Effector memory CD8-positive, alpha-beta T cell (primary cell): ENCODE measurements around the gene VSIG2.
A peak's percentile ranks its signal among the peaks of the same experiment; 100 is the strongest.
"Not testable (repeated sequence)": the region's sequence is repeated elsewhere in the genome, so short reads cannot be mapped to it uniquely, and the experiment has no call there.

Source experiments
- ATAC-seq: fragments of 150-1000 bp; cut with Tn5 transposase; replicated peaks from 2 replicates; pipeline ENCODE4 v1.10.0; 2021; ENCODE audit warnings: mild to moderate bottlenecking, moderate library complexity
- DNase-seq, 3 experiments: peaks; one replicate each; pipeline ENCODE4 v3.0.0; 2021
- H3K27ac Mint-ChIP-seq, 2 donors: one replicate each; pipeline ENCODE4 v1.8.0; 2022; ENCODE audit warnings: mild to moderate bottlenecking in 2 of 2, mixed read lengths in 2 of 2, moderate library complexity in 2 of 2
- H3K27me3 Mint-ChIP-seq, 2 donors: one replicate each; pipeline ENCODE4 v1.8.0; 2022; ENCODE audit warnings: mixed read lengths in 2 of 2
- H3K36me3 Mint-ChIP-seq: one replicate; pipeline ENCODE4 v1.8.0; 2022; ENCODE audit warnings: mild to moderate bottlenecking, moderate library complexity, mixed read lengths; ENCODE audit not compliant: insufficient read depth
- H3K4me1 Mint-ChIP-seq, 2 donors: one replicate each; pipeline ENCODE4 v1.8.0; 2022; ENCODE audit warnings: low read depth in 2 of 2, mixed read lengths in 2 of 2
- H3K4me3 Mint-ChIP-seq, 2 donors: one replicate each; pipeline ENCODE4 v1.8.0; 2022; ENCODE audit warnings: mild to moderate bottlenecking in 2 of 2, mixed read lengths in 2 of 2, moderate library complexity in 2 of 2
- H3K9me3 Mint-ChIP-seq, 2 donors: one replicate each; pipeline ENCODE4 v1.8.0; 2022; ENCODE audit warnings: mixed read lengths in 2 of 2

VSIG2 gene

DNA sequence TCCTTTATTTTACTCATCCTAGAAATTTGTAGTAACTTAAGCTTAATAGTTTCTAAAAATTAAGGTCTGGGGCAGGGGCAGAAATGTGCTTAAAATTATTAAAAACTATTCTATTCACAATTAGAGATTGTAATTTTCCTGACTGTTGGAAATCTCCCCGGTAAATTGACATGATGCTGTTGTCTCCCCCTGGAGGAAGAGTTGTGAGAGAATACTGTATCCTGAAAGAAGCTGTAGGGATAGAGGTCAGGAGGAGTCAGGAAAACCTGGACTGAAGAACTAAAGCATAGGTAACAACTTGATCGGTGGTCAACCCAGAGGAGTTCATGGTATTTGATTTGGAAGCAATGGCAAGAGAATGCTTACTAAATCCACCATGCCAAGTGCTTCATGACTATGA, 26.2 kb upstream of the VSIG2 start:
- no peaks in the 10 kb centered on the region for H3K36me3 Mint-ChIP-seq
- DNase-seq (no peak), ATAC-seq (no peak)
- H3K4me1 Mint-ChIP-seq: peaks cover 7 to 25% of the 10 kb centered on the region in 2 donors
- H3K9me3 Mint-ChIP-seq: no peaks in the 10 kb centered on the region
- H3K27me3 Mint-ChIP-seq: no peaks in the 10 kb centered on the region
- no peak overlapping the region for H3K27ac Mint-ChIP-seq
- H3K4me3 Mint-ChIP-seq: no peak overlapping the region

GRCh38 chr11:124776865-124777645, 25.0 kb upstream of the VSIG2 start:
- H3K36me3 Mint-ChIP-seq: peaks cover 5% of the 10 kb centered on the region
- no peaks in the 10 kb centered on the region for H3K27me3 Mint-ChIP-seq
- peak overlapping the region; percentile 42 to 57 for H3K27ac Mint-ChIP-seq
- DNase-seq: no peak
- no peaks in the 10 kb centered on the region for H3K9me3 Mint-ChIP-seq
- peaks cover 7 to 25% of the 10 kb centered on the region in 2 donors for H3K4me1 Mint-ChIP-seq
- peak; percentile 26 for ATAC-seq
- no peak overlapping the region for H3K4me3 Mint-ChIP-seq

DNA sequence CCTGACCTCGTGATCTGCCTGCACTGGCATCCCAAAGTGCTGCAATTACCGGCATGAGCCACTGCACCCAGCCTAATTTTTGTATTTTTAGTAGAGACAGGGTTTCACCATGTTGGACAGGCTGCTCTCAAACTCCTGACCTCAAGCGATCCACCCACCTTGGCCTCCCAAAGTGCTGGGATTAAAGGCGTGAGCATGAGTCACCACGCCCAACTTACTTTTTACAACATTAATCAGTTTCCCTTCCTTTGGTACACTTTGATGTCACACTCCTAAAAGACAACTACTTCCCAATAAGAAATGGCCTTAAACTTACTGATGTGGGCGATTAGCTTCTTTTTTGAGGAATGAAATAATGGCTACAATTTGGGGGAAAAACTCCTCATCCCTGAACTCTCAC, 18.9 kb upstream of the VSIG2 start:
- H3K36me3 Mint-ChIP-seq: peaks cover 27% of the 10 kb centered on the region
- ATAC-seq: not testable (repeated sequence)

DNA sequence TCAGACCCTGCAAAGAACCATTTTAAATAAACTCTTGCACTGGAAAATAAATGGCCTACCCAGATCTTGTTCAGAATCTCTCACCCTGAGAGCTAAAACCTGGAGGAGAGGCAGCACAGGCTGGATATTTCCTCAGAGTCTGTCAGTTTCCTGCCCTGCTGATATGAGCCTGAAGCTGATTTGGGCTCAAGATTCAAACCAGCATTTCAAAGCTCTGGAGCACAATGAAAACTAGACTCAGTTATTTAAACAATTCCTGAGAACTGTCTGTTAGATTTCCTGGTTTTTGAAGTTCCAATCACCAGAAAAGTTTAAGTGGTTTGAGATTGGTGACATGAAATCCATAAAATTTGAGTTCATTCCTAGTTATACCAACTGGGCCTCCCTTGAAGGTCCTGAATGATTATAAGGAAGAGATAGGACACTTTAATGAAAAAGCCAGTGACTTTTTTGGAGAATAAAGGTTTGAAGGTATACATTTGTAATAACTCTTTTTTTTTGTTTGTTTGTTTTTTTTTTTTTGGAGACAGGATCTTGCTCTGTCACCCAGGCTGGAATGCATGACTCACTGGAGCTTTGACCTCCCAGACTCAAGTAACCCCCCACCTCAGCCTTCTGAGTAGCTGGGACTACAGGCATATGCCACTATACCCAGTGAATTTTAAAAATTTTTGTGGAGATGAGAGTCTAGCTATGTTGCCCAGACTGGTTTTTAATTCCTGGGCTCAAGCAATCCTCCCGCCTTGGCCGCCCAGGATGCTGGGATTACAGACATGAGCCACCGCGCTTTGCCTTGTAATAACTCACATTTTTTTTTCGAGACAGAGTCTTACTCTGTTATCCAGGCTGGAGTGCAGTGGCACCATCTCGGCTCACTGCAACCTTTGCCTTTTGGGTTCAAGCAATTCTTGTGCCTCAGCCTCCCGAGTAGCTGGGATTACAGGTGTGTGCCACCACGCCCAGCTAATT, 18.0 kb upstream of the VSIG2 start:
- peaks cover 0 to 4% of the 10 kb centered on the region in 2 donors for H3K4me1 Mint-ChIP-seq
- peaks cover 30% of the 10 kb centered on the region for H3K36me3 Mint-ChIP-seq
- DNase-seq (no peak), ATAC-seq (no peak)
- H3K4me3 Mint-ChIP-seq: no peak overlapping the region
- no peaks in the 10 kb centered on the region for H3K27me3 Mint-ChIP-seq
- H3K27ac Mint-ChIP-seq: no peak overlapping the region
- no peaks in the 10 kb centered on the region for H3K9me3 Mint-ChIP-seq

More for the DNA sequence above, 18.9 kb upstream of the VSIG2 start:
- not testable (repeated sequence) for H3K27me3 Mint-ChIP-seq, H3K27ac Mint-ChIP-seq, H3K4me1 Mint-ChIP-seq, H3K9me3 Mint-ChIP-seq, H3K4me3 Mint-ChIP-seq, DNase-seq

- ATAC-seq: no peak
- no peak for DNase-seq
- peaks cover 30% of the 10 kb centered on the region for H3K36me3 Mint-ChIP-seq
- H3K4me1 Mint-ChIP-seq: no peaks in the 10 kb centered on the region
- H3K9me3 Mint-ChIP-seq: no peaks in the 10 kb centered on the region
- no peak overlapping the region for H3K27ac Mint-ChIP-seq
- H3K27me3 Mint-ChIP-seq: no peaks in the 10 kb centered on the region
- H3K4me3 Mint-ChIP-seq: no peak overlapping the region
These were observed 16.9 kb upstream of the VSIG2 start for GRCh38 chr11:124768914-124769313.

GRCh38 chr11:124766156-124766555, 14.1 kb upstream of the VSIG2 start:
- no peak overlapping the region for H3K4me3 Mint-ChIP-seq
- no peak overlapping the region for H3K27ac Mint-ChIP-seq
- DNase-seq (no peak), ATAC-seq (no peak)
- peaks cover 25% of the 10 kb centered on the region for H3K36me3 Mint-ChIP-seq
- peaks cover 0 to 13% of the 10 kb centered on the region in 2 donors for H3K27me3 Mint-ChIP-seq
- H3K9me3 Mint-ChIP-seq: no peaks in the 10 kb centered on the region
- peaks cover 4% of the 10 kb centered on the region in 2 donors for H3K4me1 Mint-ChIP-seq

DNA sequence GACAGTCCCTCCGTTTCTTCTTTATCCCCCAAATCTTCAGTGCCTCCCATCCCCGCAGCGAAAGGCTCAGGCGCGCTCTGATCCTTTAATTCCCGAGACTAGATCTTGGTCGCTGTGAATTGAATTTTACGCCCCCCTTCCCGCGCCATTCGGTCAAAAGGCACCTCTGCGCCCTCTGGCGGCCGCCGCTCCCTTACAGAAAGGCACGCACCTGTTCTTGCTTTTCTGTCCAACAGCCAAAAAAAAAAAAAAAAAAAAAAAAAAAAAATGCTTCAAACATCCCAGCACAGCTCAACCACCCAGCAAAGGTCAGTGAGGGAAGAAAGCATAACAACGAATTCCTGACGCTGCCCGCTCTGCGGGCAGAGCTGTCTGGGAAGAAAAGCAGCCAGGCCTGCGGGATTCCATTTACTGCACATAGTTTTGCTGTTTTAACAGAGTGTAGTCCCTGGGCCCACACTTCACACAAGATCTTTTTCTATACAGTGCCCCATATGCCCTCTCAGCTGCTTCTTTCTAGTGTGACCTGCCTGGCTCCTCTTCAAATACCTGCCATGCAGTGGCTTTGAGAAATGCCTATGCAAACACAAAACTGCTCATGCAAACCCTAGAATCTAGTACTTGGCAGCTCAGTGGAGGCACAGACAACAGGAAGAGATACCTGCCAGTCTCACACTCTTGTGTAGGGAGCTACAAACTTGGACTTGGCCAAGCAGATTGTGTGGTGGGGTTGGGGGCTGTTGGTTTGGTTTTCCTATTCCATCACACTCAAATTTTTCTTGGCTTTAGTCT, 11.3 kb upstream of the VSIG2 start:
- peaks cover 25 to 41% of the 10 kb centered on the region in 2 donors for H3K27me3 Mint-ChIP-seq
- ATAC-seq: peak; percentile 57
- peak overlapping the region in 1 of 2 donors; percentile 4 for H3K27ac Mint-ChIP-seq
- H3K4me1 Mint-ChIP-seq: peaks cover 8 to 10% of the 10 kb centered on the region in 2 donors
- H3K36me3 Mint-ChIP-seq: peaks cover 11% of the 10 kb centered on the region
- H3K4me3 Mint-ChIP-seq: peak overlapping the region; percentile 85 to 90
- H3K9me3 Mint-ChIP-seq: no peaks in the 10 kb centered on the region
- DNase-seq: peak; percentile 83 to 87 (median 84)

- H3K36me3 Mint-ChIP-seq: peaks cover 11% of the 10 kb centered on the region
- ATAC-seq (peak; percentile 30), DNase-seq (no peak)
- peak overlapping the region in 1 of 2 donors; percentile 4 for H3K27ac Mint-ChIP-seq
- H3K27me3 Mint-ChIP-seq: peaks cover 32 to 48% of the 10 kb centered on the region in 2 donors
- peaks cover 11 to 12% of the 10 kb centered on the region in 2 donors for H3K4me1 Mint-ChIP-seq
- peak overlapping the region; percentile 85 to 90 for H3K4me3 Mint-ChIP-seq
- H3K9me3 Mint-ChIP-seq: no peaks in the 10 kb centered on the region
These were observed 10.6 kb upstream of the VSIG2 start for GRCh38 chr11:124762624-124763155.

DNA sequence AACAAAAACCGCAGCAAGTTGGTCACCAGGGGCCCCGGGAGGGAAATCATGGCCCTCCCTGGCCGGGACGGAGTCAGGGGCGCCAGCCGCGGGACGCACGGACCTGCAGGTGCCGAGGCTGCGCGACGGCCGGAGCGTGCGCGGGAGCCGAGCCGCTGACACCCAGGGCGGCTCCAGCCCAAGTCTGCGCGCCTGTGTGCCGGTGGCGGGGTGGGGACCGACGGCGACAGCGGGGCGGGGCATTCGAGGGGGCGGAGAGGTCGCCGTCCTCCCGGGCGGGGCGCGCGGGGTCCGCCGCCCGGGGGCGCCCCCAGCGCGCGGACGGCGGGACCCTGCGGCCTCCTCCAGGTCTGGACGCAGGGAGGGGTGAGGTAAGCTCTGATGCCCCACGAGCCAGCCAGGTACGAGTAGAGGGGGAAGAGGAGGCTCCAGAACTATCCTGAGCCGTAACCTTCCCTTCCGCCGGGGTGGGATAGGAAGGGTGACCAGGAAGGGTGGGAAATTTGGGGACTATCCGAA, 10.1 kb upstream of the VSIG2 start, which contains the start of gene ESAM:
Gene ESAM, minus strand, starts transcription at position 186 of the 519 bp plus-strand sequence. Its CDS starts 136 bp downstream, at position 50.
- Mint-ChIP-seq H3K9me3 (no peaks in the 10 kb centered on the region), H3K27ac (peak within 1 kb of the TSS in 1 of 2 donors; percentile 4), H3K36me3 (peaks cover 11% of the 10 kb centered on the region), H3K4me3 (peak within 1 kb of the TSS; percentile 85 to 90), H3K4me1 (peaks cover 11 to 12% of the 10 kb centered on the region in 2 donors), H3K27me3 (peaks cover 37 to 53% of the 10 kb centered on the region in 2 donors)
- DNase-seq (peak; percentile 57 to 60 (median 58)), ATAC-seq (peak; percentile 75)

DNA sequence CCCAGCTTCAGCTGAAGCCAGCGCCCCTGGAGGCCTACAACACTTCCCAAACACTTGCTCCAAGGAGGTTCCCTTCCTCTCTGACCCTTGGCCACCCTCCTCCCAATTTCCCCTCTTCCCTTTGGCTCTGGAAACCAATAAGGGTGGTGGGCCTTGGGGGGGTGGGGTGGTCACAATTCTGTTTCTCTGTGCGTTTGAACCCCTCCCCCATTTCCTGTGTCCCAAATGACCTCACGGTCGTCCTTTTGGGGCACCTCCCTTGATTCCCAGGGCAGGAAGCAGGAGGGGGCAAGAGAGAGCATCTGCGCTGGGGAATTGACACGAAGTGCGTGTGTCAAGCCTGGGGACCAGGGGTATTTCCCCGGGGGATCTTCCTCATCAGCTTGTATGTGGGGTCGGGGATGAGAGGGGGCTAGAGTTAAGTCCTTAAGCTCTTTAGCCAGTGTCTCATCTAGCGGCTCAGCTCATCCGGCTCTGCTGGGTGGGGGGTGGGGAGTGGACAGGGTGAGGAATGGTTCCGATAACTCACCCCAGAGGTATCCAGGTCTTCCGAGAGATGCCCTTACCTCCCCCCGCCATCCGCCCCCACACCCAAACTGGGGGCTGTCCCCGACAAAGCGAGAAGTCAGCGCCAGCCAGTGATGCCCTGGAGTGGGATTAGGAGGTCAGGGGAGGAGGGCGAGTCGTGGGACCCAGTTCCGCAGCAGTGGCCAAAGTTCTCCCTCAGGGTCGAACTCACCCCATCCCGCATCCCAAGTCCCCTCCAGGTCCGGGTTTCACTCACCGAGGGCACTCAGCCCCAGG, 9.4 kb upstream of the VSIG2 start:
- Mint-ChIP-seq H3K27ac (no peak overlapping the region), H3K4me3 (peak overlapping the region; percentile 85 to 90), H3K9me3 (no peaks in the 10 kb centered on the region), H3K4me1 (peaks cover 11 to 12% of the 10 kb centered on the region in 2 donors), H3K27me3 (peaks cover 44 to 59% of the 10 kb centered on the region in 2 donors), H3K36me3 (peaks cover 11% of the 10 kb centered on the region)
- DNase-seq (no peak), ATAC-seq (no peak)

DNA sequence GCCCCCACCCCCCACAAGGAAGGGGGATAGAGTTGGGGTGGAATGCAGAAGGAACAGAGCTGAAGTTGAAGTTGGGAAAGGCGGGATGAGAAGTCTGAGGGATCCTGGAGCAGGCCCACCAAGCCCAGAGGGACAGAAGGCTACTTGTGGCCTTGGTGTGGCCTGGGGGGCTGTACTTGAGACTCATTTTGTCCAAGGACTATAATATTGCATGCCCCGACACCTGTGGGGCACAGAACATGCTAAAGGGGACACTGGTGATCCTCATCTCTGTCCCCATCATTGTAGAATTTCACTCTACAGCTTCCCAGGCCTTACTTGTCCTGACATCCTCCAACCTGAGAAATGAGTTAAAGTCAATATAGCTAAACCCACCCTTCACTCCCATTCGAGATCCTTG, 8.8 kb upstream of the VSIG2 start:
- Mint-ChIP-seq H3K9me3 (no peaks in the 10 kb centered on the region), H3K36me3 (peaks cover 6% of the 10 kb centered on the region), H3K27ac (no peak overlapping the region), H3K4me1 (peaks cover 11 to 12% of the 10 kb centered on the region in 2 donors), H3K4me3 (peak overlapping the region; percentile 85 to 90), H3K27me3 (peaks cover 51 to 66% of the 10 kb centered on the region in 2 donors)
- DNase-seq: no peak
- ATAC-seq: no peak

- H3K4me3 Mint-ChIP-seq: peak overlapping the region; percentile 20 to 85
- H3K36me3 Mint-ChIP-seq: peaks cover 4% of the 10 kb centered on the region
- H3K4me1 Mint-ChIP-seq: peaks cover 11 to 12% of the 10 kb centered on the region in 2 donors
- H3K27me3 Mint-ChIP-seq: peaks cover 52 to 69% of the 10 kb centered on the region in 2 donors
- no peak overlapping the region for H3K27ac Mint-ChIP-seq
- H3K9me3 Mint-ChIP-seq: no peaks in the 10 kb centered on the region
- ATAC-seq (no peak), DNase-seq (no peak)
These were observed 8.2 kb upstream of the VSIG2 start for GRCh38 chr11:124760205-124760652.
